Muscle of back (tissue), 11 donors: Measurements from ENCODE around the gene PTPRH. TPM values are rescaled to one million over a fixed set of nuclear protein-coding genes. Genes with fewer than 3 reads are reported as not detected.
A peak's percentile ranks its signal among the peaks of the same experiment; 100 is the strongest.
"Not testable (repeated sequence)": the region's sequence is repeated elsewhere in the genome, so short reads cannot be mapped to it uniquely, and the experiment has no call there.

ENCODE experiments used
- DNase-seq, 3 donors: peaks; one replicate each; pipeline versions ENCODE4 v3.0.0 to v3.0.0-alpha.2; 2013
- polyA plus RNA-seq, 10 donors: library from polyadenylated mRNA; unstranded; fragments of 120-200 nt; gene quantifications; one replicate each; pipeline ENCODE4 v1.2.1, GENCODE V29; 2013; ENCODE audit not compliant: insufficient read length in 10 of 10

PTPRH gene
- polyA plus RNA-seq, 10 donors: 0.20 to 1.2 (median 0.56) TPM

DNA sequence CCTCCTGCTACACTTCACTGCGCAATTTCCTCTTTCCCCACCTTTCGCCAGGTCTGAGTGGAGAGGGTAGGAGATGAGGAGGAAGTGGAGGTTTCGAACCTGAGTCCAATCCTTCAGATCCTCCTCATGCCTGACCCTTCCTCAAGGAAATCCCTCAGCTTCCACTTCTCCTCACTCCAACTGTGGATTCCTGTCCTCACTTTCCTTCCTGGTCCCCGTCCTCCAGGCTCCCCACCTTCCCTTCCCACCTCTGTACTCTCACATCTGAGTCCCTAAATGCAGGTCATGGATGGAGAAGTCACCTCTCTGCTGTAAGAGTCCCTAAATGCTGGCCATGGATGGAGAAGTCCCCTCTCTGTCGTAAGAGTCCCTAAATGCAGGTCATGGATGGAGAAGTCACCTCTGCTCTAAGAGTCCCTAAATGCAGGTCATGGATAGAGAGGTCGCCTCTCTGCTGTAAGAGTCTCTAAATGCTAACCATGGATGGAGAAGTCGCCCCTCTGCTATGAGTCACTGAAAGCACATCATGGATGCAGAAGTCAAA is 16.2 kb upstream of the PTPRH start:
- DNase-seq: no peak

GRCh38 chr19:55224679-55225414 is 15.5 kb upstream of the PTPRH start:
- DNase-seq: not testable (repeated sequence)

DNA sequence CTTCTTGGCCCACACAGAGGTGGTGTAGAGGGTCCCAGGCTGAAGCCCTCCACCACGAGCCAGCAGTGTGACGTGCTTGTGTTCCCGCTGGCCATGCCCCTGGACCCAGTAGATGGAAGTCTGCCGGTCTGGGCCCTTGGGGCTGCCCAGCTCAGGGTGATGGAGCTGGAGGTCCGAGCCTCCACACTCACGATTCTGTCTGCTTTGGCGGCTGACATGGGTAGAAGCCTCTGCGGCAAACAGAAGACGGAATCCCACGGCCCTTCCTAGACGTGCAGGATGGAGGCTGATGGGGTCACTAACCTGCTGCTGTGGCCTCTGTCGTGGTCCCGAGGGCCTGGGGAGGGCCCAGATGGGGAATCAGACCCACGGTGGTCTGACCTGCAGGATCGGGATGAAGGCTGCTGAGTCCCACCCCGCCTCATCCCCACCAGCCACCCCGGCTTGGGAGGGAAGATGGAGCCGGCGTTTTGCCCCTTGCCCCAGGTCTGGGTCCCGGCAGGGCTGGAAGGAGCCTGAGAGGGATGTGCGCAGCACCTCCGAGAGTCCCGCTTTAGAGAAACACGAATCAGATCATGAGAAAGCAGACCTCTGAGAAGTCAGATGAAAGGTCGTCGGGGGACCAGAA is 14.9 kb upstream of the PTPRH start:
- DNase-seq: no peak

DNA sequence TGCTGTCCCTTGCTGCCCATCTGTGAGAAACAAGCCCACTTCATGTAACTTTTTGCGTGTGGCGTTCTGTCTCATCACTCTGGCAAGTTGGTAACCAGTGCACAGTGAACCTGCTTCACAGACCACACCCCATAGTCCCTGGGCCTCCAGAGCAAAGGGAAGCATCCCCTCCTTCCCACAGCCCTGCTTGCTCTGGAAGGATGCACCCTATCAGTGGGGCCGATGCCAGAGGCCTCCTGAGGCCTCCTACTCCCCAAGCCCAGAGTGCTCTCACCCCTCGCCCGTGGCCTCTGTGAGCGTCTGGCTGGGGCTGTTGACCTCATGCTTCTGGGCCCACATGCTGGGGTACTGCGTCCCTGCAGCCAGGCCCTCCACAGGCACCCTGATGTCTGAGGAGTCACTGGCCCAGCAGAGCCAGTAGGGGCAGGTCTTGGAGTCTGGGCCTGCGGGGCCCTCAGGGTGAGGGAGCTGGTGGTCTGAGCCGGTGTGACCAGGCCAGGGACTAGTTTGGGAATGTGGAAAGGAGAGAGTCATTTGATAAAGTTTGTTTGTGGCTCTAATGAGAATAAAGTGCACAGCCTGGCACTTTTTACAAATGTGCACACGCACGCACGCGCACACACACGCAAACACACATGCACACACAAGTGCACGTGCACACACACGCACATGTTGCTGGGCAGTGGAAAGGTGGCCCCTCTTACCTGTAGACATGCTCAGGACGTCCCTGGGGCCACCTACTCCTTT is 14.2 kb upstream of the PTPRH start:
- DNase-seq: no peak

DNA sequence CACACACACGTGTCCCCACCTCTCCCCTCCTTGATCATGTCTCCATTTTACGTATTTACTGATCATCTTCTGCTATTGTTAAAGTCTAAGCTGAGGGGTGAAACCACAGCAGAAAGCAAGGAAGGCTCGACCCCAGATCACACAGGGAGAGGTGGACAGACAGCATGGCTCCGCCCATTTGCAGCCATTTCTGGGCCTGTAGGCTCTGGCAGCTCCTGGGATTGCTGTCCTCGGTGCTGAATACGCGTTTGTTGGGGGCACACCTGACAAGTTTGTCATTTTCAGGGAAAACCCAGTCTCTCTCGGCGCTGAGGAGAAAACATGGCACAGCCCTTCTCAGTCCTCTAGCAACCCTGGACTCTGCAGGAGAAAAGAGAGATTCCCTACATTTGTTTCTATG is 11.2 kb upstream of the PTPRH start:
- DNase-seq: no peak

- DNase-seq: peak; percentile 81 to 97 (median 90)
These were observed 7.3 kb upstream of the PTPRH start for GRCh38 chr19:55216461-55217198.

GRCh38 chr19:55213547-55213946 is 4.2 kb upstream of the PTPRH start:
- no peak for DNase-seq

- no peak for DNase-seq
These were observed 3.1 kb upstream of the PTPRH start for GRCh38 chr19:55212447-55212846.

GRCh38 chr19:55209693-55210472 is 582 bp upstream of the PTPRH start:
- DNase-seq: peak in 1 of 3 donors; percentile 83

DNA sequence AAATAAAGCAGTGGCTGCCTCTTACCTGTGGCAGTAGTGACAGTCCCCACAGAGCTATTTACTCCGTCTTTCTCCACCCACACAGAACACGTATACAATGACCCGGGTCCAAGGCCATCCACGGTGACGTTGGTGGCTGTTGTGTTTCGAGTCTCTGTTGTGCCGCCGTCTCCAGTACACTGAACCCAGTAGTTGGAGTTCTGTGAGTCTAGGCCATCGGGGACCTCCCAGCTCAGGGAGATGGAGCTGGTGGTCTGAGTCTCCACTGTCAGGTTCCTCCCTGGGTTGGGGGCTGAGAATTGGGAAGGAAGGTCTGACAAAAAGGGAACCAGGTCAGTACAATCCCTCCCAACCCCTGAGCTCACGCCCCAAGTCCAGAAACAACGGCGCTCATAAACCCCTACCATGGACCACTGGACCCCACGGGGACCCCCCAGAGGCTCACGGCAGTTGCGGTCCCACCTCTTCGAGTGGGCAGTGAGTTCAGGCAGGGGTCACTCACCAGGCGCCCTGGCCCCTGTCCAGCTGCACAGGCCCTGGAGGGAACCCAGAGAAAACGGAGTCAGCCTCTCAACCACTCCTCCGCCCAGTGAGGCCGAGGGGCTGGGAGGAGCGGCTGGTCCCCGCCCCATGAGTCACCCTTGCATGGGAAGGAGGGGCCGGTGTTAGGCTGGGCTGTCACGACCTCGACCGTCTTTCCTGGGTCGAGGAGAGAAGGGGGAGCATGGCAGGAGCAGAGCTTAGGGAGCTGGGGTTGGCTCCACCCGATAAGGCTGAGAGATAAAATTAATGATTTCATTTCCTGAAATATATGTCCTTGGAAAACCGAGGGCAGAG is 2.4 kb downstream of the PTPRH start:
- peak; percentile 54 to 78 (median 69) for DNase-seq

- DNase-seq: not testable (repeated sequence)
These were observed 7.1 kb downstream of the PTPRH start for GRCh38 chr19:55202199-55202598.

- DNase-seq: no peak
These were observed 9.6 kb downstream of the PTPRH start for GRCh38 chr19:55199620-55200204.

GRCh38 chr19:55198651-55199050 is 10.7 kb downstream of the PTPRH start:
- DNase-seq: no peak

DNA sequence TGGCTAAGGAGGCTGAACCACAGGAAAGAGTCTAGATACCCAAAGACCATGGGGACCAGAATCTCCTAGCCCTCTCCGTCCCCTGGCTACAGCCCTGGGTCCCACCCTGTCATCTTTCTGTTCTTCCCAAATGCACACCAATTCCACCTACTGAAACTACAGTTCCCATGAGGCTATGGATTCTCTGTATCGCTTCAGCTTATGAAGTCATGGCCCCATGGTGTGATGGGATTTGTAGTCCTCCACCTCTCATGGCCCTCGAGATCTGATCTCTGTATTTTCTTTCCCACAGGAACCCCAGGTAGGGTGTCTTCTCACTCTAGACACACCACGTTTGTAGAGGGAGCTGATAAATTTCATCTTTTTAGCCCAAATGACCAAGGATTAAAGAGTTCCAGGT is 11.8 kb downstream of the PTPRH start:
- no peak for DNase-seq

GRCh38 chr19:55196803-55197202 is 12.5 kb downstream of the PTPRH start:
- no peak for DNase-seq

DNA sequence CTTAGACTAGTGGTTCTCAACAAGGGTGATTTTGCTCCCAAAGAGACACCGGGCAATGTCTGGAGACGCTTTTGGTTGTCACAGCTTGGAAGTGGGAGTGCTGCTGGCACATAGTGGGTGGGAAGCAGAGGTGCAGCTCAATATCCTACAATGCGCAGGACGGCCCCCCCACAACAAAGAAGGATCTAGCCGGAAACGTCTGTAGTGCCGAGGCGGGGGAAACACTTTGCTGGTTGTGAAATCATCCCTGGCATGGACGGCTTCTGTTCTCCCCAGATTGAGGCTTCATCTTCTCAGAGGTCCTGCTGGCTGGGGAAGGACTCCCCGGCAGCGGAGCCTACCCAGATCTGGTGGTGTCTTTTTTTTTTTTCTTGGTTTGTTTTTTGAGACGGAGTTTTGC is 15.8 kb downstream of the PTPRH start:
- DNase-seq: no peak

DNA sequence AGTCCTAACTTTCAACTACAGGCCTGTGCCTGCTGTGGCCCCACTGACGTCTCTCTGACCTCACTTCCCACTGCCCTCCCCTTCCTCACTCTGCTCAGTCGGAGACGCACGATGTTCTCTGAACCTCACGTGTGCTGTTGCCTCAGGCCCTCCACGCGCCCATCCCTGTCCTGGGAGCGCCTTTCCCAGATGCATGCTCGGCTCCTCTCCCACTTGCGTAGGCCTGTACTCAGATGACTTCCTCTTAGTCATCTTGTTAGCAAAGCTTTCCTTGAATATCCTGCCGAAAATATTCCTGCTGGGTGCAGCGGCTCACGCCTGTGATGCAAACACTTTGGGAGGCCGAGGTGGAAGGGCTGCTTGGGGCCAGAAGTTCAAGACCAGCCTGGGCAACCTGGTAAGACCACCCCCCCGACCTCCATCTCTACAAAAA is 19.9 kb downstream of the PTPRH start:
- peak in 1 of 3 donors; percentile 49 for DNase-seq

- DNase-seq: no peak
These were observed 20.7 kb downstream of the PTPRH start for GRCh38 chr19:55188625-55189024.

DNA sequence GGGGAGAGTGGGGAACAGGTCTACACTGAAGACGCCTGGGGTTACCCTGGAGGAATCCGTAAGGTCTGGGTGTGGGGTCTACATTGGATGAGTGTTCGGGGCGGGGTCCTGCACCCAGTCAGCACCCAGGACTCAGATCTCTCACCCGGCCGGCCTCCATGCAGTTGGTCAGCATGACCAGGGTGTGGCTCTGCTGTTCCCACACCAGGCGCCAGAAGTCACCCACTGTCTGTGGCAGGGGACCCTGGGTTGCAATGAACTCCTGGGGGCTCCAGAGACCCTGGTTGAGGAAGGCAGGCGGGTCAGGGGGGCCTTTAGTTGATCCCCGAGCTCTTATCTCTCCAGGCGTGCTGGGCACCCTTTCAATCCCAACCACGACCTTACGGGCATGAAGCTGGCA is 23.2 kb downstream of the PTPRH start:
- DNase-seq: no peak

- no peak for DNase-seq
These were observed 27.6 kb downstream of the PTPRH start for GRCh38 chr19:55181740-55182139.
